Endometrium (tissue), 2 donors: ENCODE data around the gene RIMS1.

Experiments used
- FAIRE-seq: peaks from 2 replicates; lab custom pipeline; 2012; peaks lifted over from hg19 to GRCh38; lab: Jason Lieb, UNC
- donor health status: control.
- donor health status: control.

RIMS1 gene

DNA sequence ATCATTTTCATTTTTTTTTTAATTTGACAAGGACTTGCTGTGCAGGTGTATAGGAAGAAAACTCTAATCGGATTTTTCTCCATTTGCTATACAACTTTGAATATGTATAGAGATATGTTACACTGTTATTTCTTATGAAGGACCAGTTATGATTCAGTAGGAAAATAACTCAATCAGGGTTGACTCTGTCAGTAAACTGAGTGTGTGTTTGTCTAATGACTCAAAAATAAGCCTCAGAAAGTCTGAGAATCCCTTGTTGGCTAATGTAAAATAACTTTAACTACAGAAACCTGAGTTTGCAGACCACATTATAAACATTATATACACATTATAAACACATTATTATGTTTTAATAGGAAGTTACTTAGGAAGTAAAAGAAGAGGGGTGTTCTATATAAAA, 352.6 kb downstream of the RIMS1 start:
- no peak for FAIRE-seq

- no peak for FAIRE-seq
These were observed 359.2 kb downstream of the RIMS1 start for GRCh38 chr6:72245565-72245964.

DNA sequence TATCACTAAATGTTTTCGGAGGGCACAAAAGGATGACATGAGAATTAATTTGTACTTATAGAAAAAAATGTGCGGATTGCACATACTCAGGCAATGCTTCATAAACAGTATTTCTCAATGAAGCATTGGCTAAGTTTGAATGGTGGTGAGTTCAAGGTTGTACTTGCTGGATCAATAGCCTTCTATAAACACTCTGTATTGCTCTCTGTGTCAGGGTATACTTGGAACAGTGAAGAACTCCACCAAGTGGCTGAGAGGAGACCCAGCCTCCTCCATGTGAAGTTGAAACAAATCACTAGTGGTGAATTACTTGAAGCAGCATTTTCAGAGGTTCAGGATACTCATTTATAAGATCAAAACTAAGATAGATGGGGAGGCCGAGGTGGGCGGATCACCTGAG, 360.6 kb downstream of the RIMS1 start:
- FAIRE-seq: no peak

GRCh38 chr6:72248621-72249020, 362.3 kb downstream of the RIMS1 start:
- no peak for FAIRE-seq

- no peak for FAIRE-seq
These were observed 364.3 kb downstream of the RIMS1 start for GRCh38 chr6:72250664-72251063.

- no peak for FAIRE-seq
These were observed 374.1 kb downstream of the RIMS1 start for GRCh38 chr6:72260489-72260888.

DNA sequence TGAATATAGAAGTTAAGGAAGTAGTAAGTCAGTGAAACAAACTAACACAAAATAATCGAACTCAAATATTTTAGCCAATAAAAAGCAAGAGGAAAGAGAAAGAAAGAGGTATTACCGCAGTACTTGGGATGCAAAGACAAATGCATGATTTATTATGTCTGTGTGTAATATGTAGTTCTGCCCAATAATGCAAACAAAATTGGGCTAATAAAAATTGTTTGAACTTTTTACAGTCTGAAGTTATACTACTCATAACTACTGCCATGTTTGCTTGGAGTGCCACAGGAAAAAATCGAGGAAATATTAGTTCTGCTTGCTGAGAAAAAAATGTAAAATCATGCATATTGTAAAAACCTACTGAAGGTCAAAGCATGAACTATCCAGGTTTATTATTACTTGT, 375.2 kb downstream of the RIMS1 start:
- FAIRE-seq: no peak

DNA sequence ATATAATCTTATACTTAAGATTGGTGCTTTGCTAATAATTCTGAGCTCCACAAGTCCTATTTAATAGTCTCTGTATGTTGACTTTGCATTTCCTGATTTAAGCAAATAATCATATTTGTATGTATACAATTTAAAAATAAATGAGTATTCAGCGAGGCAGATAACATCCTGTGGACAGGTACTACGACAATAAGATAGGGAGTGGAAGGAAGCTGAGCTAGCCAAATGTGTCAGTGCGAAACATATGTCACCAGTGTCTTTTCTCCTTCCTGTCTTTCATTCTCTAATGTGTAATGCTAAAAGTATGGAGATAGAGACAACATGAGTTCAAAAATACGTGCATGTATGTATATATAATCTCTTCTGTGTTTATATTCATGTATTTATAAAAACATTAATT, 375.9 kb downstream of the RIMS1 start:
- FAIRE-seq: no peak

GRCh38 chr6:72267470-72267869, 381.1 kb downstream of the RIMS1 start:
- no peak for FAIRE-seq

DNA sequence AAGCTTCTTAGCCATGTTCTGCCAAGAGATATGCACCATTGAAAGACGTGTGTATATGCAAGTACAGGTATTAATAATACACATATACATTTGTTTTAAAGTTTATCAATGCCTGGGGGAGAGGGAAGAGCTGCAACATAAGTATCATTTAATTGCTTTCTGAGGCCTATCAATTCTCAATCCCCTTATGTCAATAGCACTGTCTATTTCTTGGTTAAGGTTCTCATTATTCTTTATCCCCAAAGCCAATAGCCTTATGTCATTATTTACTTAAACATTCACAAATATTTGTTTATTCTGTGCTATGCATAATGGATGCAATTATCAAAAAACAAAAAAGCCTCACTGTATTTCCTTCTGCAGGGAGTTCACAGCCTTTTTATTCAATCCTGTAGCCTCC, 385.2 kb downstream of the RIMS1 start:
- no peak for FAIRE-seq

GRCh38 chr6:72272958-72273357, 386.6 kb downstream of the RIMS1 start:
- FAIRE-seq: peak; percentile 12

GRCh38 chr6:72275888-72276287, 389.5 kb downstream of the RIMS1 start:
- no peak for FAIRE-seq

DNA sequence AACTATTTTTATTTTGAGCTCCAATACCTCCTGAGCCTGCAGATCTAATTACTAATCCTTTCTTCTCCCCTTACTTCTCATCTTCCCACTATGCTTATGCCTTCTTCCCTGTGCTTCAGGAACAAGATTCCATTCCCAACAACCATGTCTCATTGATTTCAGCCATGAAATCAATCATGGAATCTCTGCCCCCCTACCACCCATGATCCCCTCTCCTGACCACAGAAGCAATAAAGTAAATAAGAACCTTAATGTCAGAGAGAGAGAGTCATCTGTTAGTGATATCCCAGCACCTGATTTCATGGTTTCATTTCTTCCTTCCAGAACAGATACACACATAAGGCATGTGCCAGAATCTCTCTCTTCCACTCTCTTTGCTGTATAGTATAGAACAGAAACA, 395.9 kb downstream of the RIMS1 start:
- no peak for FAIRE-seq

GRCh38 chr6:72283571-72283970, 397.2 kb downstream of the RIMS1 start:
- no peak for FAIRE-seq

DNA sequence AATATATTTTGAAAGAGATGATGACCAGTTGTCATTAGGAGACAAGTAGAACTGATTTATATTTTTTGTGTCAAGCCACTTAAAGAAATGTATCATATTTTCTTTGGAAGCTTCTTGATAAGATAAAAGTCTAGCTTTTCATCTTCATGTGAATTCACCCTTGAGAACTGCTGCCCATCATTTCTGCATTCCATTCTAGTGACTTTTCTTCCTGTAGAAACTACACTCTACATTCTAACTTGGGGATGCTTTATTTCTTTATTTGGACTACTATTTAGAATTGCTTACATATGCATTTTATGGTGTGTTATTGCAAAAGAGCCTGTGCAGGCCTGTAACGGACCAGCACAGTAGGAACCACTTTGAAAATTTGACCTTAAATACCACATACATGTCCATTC, 400.6 kb downstream of the RIMS1 start:
- no peak for FAIRE-seq

DNA sequence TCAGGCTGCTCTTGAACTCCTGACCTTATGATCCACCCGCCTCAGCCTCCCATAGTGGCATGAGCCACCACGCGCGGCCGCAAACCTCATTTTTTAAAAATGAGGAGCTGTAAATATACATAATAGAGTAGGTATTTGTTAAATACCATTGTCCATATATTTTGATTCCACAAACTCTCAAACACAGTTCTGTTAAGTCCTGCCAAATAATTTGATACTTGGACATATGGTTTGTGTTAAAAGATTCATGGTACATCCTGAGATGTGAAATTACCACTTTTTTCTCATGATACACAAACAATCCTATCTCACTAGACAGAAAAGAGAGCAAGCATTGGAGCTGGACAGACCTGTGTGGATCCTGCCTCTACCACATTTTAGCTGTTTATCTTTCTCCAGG, 401.5 kb downstream of the RIMS1 start:
- no peak for FAIRE-seq

DNA sequence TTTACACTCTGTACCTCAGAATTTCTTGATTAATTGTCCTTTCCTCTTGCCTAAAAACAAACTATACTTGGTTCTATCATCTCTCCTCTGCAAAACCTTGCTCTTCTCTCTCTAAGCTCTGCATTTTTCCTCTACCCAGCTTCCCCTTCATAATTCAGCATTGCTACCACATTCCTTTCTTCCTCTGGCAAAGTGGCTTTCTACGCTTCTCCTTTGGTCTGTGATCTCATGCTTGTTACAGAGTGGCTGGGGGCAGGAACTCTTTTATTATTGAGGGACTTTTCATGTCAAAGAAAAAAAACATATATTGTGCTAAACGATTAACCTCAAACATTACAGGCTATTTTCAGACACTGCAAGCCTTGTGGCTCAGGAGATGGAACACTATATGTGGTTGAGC, 402.2 kb downstream of the RIMS1 start:
- no peak for FAIRE-seq

- no peak for FAIRE-seq
These were observed 404.3 kb downstream of the RIMS1 start for GRCh38 chr6:72290620-72291019.

DNA sequence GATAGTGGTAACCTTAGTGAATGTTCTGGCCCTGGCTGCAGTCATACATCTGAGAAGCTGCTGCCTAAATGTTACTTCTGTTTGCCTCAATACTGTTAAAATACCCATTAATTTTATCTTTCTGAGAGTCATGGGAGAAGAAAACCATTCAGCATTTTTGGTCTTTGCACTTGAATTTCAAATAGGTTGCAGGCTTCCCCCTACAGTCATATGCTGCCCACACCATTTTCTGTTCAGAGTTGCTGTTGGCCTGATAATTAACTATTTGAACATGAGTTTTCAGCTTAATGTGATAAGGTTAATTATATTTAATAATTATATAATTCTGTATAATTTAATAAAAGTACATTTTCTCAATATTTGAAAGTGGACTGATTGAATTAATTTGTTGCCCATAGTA, 410.0 kb downstream of the RIMS1 start:
- no peak for FAIRE-seq

GRCh38 chr6:72305971-72306370, 419.6 kb downstream of the RIMS1 start:
- no peak for FAIRE-seq

GRCh38 chr6:72316675-72317380, 430.5 kb downstream of the RIMS1 start:
- no peak for FAIRE-seq

- no peak for FAIRE-seq
These were observed 435.4 kb downstream of the RIMS1 start for GRCh38 chr6:72321788-72322187.

DNA sequence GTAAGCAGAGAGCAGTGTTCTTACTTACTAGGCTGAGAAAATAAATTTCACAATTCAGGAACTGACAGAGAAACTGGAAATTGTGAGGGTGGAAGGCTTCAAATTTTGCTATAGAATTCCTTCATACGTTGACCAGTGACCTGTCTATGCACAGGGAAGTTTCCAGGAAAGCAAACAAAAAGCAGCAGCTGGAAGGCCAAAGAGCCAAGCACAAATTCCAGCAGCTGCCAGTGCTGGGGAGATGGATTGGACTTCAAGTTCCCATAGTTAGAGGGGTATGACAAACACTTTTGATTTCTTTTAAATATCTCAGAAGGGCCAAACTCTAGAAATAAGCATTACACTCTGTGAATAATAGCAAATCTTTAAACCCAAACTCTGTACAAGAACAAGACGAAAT, 436.4 kb downstream of the RIMS1 start:
- no peak for FAIRE-seq

DNA sequence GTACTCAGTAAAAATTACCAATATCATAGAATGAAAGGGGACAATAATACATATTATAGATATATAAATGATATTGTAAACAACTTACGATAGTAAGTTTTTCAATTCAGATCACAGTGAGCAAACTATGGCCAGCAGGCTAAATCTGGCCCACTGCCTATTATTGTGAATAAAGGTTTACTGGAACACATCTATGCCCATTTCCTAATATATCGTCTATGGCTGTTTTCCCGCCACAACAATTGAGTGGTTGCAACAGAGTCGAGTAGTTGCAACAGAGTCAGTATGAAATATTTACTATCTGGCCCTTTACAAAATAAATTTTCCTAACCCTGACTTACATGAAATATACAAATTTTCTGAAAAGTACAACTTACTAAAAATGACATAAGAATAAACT, 438.2 kb downstream of the RIMS1 start:
- FAIRE-seq: no peak

DNA sequence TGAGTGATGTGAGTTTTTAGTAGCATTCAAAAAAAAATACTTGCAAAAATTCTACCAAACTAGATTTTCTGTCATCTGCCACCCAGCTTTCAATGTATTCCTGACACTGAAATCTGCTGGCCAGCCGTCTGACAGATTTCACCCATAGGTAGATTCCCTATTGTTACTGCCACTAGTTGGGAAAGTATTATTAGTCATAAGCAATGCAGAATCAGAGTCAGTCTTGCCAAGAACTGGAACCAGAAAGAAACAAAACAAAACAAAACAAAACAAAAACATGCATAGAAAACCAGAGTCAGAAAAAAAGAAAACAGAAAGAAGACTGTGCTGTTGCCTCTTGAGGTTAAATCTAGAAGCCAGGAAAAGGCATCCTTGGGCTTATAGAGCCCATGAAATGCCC, 442.4 kb downstream of the RIMS1 start:
- no peak for FAIRE-seq
